MM.1S (cell line): ENCODE measurements around the gene DECR2.

Experiments
- DNase-seq: peaks from one replicate; pipeline ENCODE4 v3.0.0-alpha.2; 2015
- H2AFZ ChIP-seq: fragments of 300-600 bp; sonication (generic); 2 replicates; pipeline ENCODE4 v1.6.0; 2016; ENCODE audit warnings: antibody characterized with exemption, low read length
- H3F3A ChIP-seq: fragments of 300-600 bp; sonication (generic); 2 replicates; pipeline ENCODE4 v1.6.1; 2016; ENCODE audit warnings: mild to moderate bottlenecking, antibody characterized with exemption, low read length, moderate library complexity, mixed read lengths; ENCODE audit not compliant: insufficient read depth
- H3K27ac ChIP-seq: fragments of 300-600 bp; sonication (generic); 2 replicates; pipeline ENCODE4 v1.5.1; 2016; ENCODE audit warnings: mild to moderate bottlenecking, low read length
- H3K27me3 ChIP-seq: fragments of 300-600 bp; sonication (generic); replicated peaks from 2 replicates; pipeline ENCODE4 v1.6.0; 2016; ENCODE audit warnings: low read length; ENCODE audit not compliant: insufficient read depth
- H3K36me3 ChIP-seq: fragments of 300-600 bp; sonication (generic); replicated peaks from 2 replicates; pipeline ENCODE4 v1.6.1; 2016; ENCODE audit warnings: mild to moderate bottlenecking, low read length, mixed read lengths; ENCODE audit not compliant: insufficient read depth
- H3K4me1 ChIP-seq: fragments of 300-600 bp; sonication (generic); 2 replicates; pipeline ENCODE4 v1.6.1; 2016; ENCODE audit warnings: low read length, mixed read lengths
- H3K4me2 ChIP-seq: fragments of 300-600 bp; sonication (generic); 2 replicates; pipeline ENCODE4 v1.6.0; 2016; ENCODE audit warnings: low read depth, low read length
- H3K4me3 ChIP-seq: fragments of 300-600 bp; sonication (generic); 2 replicates; pipeline ENCODE4 v1.5.1; 2016; ENCODE audit warnings: low read length, mixed read lengths
- H3K79me2 ChIP-seq: fragments of 300-600 bp; sonication (generic); 2 replicates; pipeline ENCODE4 v1.6.1; 2016; ENCODE audit warnings: mixed run types, low read length, mixed read lengths
- H3K9ac ChIP-seq: fragments of 300-600 bp; sonication (generic); 2 replicates; pipeline ENCODE4 v1.6.1; 2016; ENCODE audit warnings: low read length, mixed read lengths
- H3K9me2 ChIP-seq: fragments of 300-600 bp; sonication (generic); replicated peaks from 2 replicates; pipeline ENCODE4 v1.6.1; 2016; ENCODE audit warnings: mild to moderate bottlenecking, low read length, mixed read lengths; ENCODE audit not compliant: insufficient read depth
- H3K9me3 ChIP-seq: fragments of 300-600 bp; sonication (generic); replicated peaks from 2 replicates; pipeline ENCODE4 v1.6.1; 2016; ENCODE audit warnings: mild to moderate bottlenecking, low read length, mixed read lengths; ENCODE audit not compliant: insufficient read depth
- H4K20me1 ChIP-seq: fragments of 300-600 bp; sonication (generic); 2 replicates; pipeline ENCODE4 v1.6.1; 2016; ENCODE audit warnings: mild to moderate bottlenecking, low read length, moderate library complexity, mixed read lengths; ENCODE audit not compliant: insufficient read depth
- EZH2 ChIP-seq: fragments of 300-600 bp; sonication (generic); optimal IDR thresholded peaks from 2 replicates; pipeline ENCODE3; 2017; ENCODE audit warnings: low read depth, mild to moderate bottlenecking, antibody characterized with exemption, low read length, mixed read lengths
- EZH2phosphoT487 ChIP-seq: fragments of 300-600 bp; sonication (generic); IDR thresholded peaks from 2 replicates; pipeline ENCODE4 v1.6.1; 2018; ENCODE audit warnings: antibody characterized with exemption, low read length
- TF ChIP-seq, protein P1 (sequence below): fragments of 300-600 bp; sonication (generic); IDR thresholded peaks from 2 replicates; pipeline ENCODE4 v1.5.1; 2016; ENCODE audit warnings: antibody characterized with exemption, low read length, mixed read lengths

The DECR2 gene

DNA sequence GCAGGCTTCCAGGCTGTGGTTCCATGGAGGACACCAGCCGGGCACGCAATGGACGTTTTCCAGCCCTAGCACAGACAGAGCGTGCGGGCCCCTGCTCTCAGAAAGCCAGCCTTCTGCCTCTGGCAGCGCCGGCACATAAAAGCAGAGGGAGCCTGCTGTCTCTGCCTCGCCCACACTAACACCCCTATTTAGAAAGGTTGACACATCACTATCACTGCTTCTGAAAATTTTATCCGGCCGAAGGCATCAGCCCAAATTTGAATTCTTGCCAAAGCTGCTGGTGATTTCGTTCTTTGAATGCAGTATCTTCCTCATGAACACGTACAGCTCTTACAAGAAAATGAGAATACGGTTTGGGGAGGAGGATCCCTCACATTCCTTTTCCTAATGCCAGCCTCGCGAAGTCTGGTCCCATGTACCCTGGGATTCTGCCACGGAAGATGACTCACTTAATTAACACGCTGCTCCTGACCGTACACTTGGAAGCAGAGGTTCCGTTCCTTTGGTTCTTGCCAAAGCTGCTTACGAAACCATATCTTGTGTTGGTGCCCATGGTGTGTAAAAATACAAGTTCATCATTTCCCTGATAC, 22.4 kb downstream of the DECR2 start:
- H3F3A ChIP-seq, result no peaks in the 10 kb centered on the region
- no peak overlapping the region for H3K27ac ChIP-seq
- TF ChIP-seq, protein P1, sequence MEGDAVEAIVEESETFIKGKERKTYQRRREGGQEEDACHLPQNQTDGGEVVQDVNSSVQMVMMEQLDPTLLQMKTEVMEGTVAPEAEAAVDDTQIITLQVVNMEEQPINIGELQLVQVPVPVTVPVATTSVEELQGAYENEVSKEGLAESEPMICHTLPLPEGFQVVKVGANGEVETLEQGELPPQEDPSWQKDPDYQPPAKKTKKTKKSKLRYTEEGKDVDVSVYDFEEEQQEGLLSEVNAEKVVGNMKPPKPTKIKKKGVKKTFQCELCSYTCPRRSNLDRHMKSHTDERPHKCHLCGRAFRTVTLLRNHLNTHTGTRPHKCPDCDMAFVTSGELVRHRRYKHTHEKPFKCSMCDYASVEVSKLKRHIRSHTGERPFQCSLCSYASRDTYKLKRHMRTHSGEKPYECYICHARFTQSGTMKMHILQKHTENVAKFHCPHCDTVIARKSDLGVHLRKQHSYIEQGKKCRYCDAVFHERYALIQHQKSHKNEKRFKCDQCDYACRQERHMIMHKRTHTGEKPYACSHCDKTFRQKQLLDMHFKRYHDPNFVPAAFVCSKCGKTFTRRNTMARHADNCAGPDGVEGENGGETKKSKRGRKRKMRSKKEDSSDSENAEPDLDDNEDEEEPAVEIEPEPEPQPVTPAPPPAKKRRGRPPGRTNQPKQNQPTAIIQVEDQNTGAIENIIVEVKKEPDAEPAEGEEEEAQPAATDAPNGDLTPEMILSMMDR, result no peak
- no peak for TF ChIP-seq EZH2
- no peak for TF ChIP-seq EZH2phosphoT487
- peaks cover 12% of the 10 kb centered on the region for H3K4me1 ChIP-seq
- DNase-seq, result no peak
- H4K20me1 ChIP-seq, result no peaks in the 10 kb centered on the region
- H3K27me3 ChIP-seq, result peaks cover 15% of the 10 kb centered on the region; the same call in 1 of the 2 replicates
- no peaks in the 10 kb centered on the region for H3K36me3 ChIP-seq
- H3K9ac ChIP-seq, result no peak overlapping the region
- H2AFZ ChIP-seq, result no peak overlapping the region
- no peaks in the 10 kb centered on the region for H3K9me2 ChIP-seq
- H3K4me3 ChIP-seq, result no peak overlapping the region
- H3K9me3 ChIP-seq, result no peaks in the 10 kb centered on the region
- H3K79me2 ChIP-seq, result peaks cover 27% of the 10 kb centered on the region
- H3K4me2 ChIP-seq, result no peak overlapping the region

DNA sequence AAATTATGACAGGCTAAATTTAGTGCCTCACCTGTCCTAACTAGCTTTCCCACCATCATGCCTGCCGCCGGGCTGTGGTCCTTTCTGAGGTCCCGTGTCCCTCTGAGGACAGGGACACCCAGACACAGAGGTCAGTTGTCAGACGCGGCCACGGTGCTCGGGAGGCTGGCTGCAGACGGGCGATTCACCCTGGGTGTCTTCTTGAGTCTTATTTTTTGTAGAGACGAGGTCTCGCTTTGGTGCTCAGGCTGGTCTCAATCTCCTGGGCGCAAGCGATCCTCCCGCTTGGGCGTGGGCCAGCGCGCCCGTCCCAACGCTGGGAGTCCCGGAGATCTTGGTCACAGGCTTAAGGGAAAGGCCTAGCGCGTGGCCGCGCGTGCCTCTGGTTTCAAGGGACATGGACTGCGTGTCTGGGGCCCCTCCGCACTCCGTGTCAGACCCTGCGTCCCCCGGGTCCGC, 23.0 kb downstream of the DECR2 start:
- no peak for DNase-seq
- Histone ChIP-seq H3K27me3 (peaks cover 15% of the 10 kb centered on the region; the same call in 1 of the 2 replicates), H3K9ac (peak overlapping the region; percentile 46; the same call in 1 of the 2 replicates), H2AFZ (peak overlapping the region; percentile 86), H3K4me3 (peak overlapping the region; percentile 84), H3K9me2 (no peaks in the 10 kb centered on the region), H3K36me3 (no peaks in the 10 kb centered on the region), H3K9me3 (no peaks in the 10 kb centered on the region), H3K79me2 (peaks cover 29% of the 10 kb centered on the region), H3F3A (no peaks in the 10 kb centered on the region), H3K4me1 (peaks cover 12% of the 10 kb centered on the region), H3K4me2 (peak overlapping the region; percentile 72), H4K20me1 (no peaks in the 10 kb centered on the region), H3K27ac (no peak overlapping the region)
- TF ChIP-seq EZH2, result no peak
- TF ChIP-seq, protein P1, result no peak
- no peak for TF ChIP-seq EZH2phosphoT487

DNA sequence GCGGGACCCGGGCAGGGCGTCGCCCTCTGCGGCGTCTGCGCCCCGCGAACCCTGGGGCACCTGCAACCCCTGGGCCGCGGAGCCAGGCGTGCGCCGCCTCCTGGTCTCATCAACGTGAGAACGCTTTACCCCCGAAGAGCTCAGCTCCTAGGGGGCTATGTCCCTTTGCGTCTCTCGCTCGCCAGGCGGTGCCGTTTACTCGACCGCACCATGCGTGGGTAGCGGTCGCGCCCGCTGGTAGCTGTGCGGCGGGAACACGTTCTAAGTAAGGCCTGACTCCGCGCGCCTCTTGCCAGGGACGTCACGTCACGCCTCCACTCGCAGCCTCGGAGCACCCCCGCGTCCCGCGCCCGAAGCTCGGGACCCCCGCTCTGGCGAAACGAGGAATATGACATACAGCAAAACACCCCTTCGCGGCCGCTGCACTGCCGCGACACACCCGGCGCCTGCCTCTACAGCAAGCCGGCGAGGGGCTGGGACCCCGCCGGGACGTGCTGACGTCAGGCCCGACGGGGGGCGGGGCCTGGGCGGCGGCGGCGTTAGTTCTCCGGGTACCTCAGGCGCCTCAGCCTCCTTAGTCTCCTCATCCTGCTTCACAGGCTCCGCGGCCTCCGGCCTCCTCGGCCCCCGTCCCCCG, 23.5 kb downstream of the DECR2 start, which contains the start of gene RAB11FIP3:
RAB11FIP3 (plus strand) TSS at position 568 of the 637 bp plus-strand sequence. CDS start 358 bp downstream, outside the sequence.
- H3K27me3 ChIP-seq, result peaks cover 15% of the 10 kb centered on the region; the same call in 1 of the 2 replicates
- H3K4me3 ChIP-seq, result peak within 1 kb of the TSS; percentile 84
- peak within 1 kb of the TSS; percentile 97 for H3K4me2 ChIP-seq
- peak within 1 kb of the TSS; percentile 46; the same call in 1 of the 2 replicates for H3K9ac ChIP-seq
- DNase-seq, result peak; percentile 88
- TF ChIP-seq EZH2phosphoT487 (no peak), EZH2 (no peak)
- TF ChIP-seq, protein P1, result peak; percentile 32
- peaks cover 12% of the 10 kb centered on the region for H3K4me1 ChIP-seq
- H3F3A ChIP-seq, result no peaks in the 10 kb centered on the region
- no peaks in the 10 kb centered on the region for H3K36me3 ChIP-seq
- no peak within 1 kb of the TSS for H3K27ac ChIP-seq
- H3K9me2 ChIP-seq, result no peaks in the 10 kb centered on the region
- H3K9me3 ChIP-seq, result no peaks in the 10 kb centered on the region
- H4K20me1 ChIP-seq, result no peaks in the 10 kb centered on the region
- H2AFZ ChIP-seq, result peak within 1 kb of the TSS; percentile 86
- H3K79me2 ChIP-seq, result peaks cover 34% of the 10 kb centered on the region
